OCI-LY3 (cell line): ENCODE data around the gene INPP5K.

ENCODE experiments used
- CTCF ChIP-seq: fragments of 200-600, 300-600 bp; sonication (generic); IDR thresholded peaks from 2 replicates; pipeline ENCODE4 v1.5.1; 2014; ENCODE audit warnings: antibody characterized with exemption, low read length, low read depth
- EZH2phosphoT487 ChIP-seq: fragments of 200-600 bp; shearing (Covaris generic); IDR thresholded peaks from 2 replicates; pipeline ENCODE4 v1.6.1; 2018; ENCODE audit warnings: antibody characterized with exemption, mixed run types, low read depth

- TF ChIP-seq CTCF (no peak), EZH2phosphoT487 (no peak)
Observed at GRCh38 chr17:1449412-1449967, 66.9 kb downstream of the INPP5K start.
